Peyer's patch (tissue), 4 donors: ENCODE results near the gene PLA2G6. TPM values are rescaled to one million over a fixed set of nuclear protein-coding genes. Genes with fewer than 3 reads are reported as not detected.
"Not testable (repeated sequence)": the region's sequence is repeated elsewhere in the genome, so short reads cannot be mapped to it uniquely, and the experiment has no call there.

Source experiments
- DNase-seq, 3 donors: peaks; one replicate each; pipeline ENCODE4 v3.0.0-alpha.2; 2017 to 2019
- H3K27ac ChIP-seq, 4 donors: fragments of 200-600 bp; sonication (generic); one replicate each; pipeline ENCODE4 v1.5.1; 2016 to 2019
- H3K27me3 ChIP-seq, 2 donors: fragments of 200-600 bp; sonication (generic); one replicate each; pipeline ENCODE4 v1.5.1; 2019
- H3K36me3 ChIP-seq, 3 donors: fragments of 200-600 bp; sonication (generic); one replicate each; pipeline ENCODE4 v1.5.1; 2016 to 2019
- H3K4me1 ChIP-seq, 4 donors: fragments of 200-600 bp; sonication (generic); one replicate each; pipeline ENCODE4 v1.5.1; 2016 to 2019
- H3K4me3 ChIP-seq, 4 donors: fragments of 200-600 bp; sonication (generic); 1 replicate in 3 of 4; 2 replicates in 1 of 4; pipeline ENCODE4 v1.5.1; 2016 to 2019; ENCODE audit warnings: mild to moderate bottlenecking in 1 of 4
- H3K9me3 ChIP-seq, 4 donors: fragments of 200-600 bp; sonication (generic); one replicate each; pipeline ENCODE4 v1.5.1; 2016 to 2019; ENCODE audit warnings: mild to moderate bottlenecking in 1 of 4
- CTCF ChIP-seq, 6 experiments: fragments of 450-650 bp in 4 of 6; fragments of 200-600 bp in 2 of 6; sonication (generic) in 1 of 6; IDR thresholded peaks; one replicate each; pipeline ENCODE4 v1.5.1; 2017 to 2019; ENCODE audit warnings: antibody characterized with exemption in 6 of 6, mild to moderate bottlenecking in 3 of 6, moderate library complexity in 1 of 6
- POLR2A ChIP-seq, 2 donors: fragments of 450-650 bp; IDR thresholded peaks; one replicate each; pipeline ENCODE4 v1.5.1; 2017; ENCODE audit warnings: antibody characterized with exemption in 2 of 2, mild to moderate bottlenecking in 2 of 2, moderate library complexity in 2 of 2
- total RNA-seq, 4 donors: library from RNA; depleted of rRNA; stranded (reverse); fragments of >200 nt; gene quantifications; one replicate each; pipeline ENCODE4 v1.1.0, GENCODE V29; 2016

PLA2G6 gene
- total RNA-seq, 4 donors from 2014 or later = 19.3 to 102 (median 60.6) TPM

GRCh38 chr22:38151126-38151500, 30.5 kb downstream of the PLA2G6 start:
- Histone ChIP-seq H3K4me3 (no peak overlapping the region), H3K9me3 (no peaks in the 10 kb centered on the region), H3K4me1 (peaks cover 0 to 8% (median 0%) of the 10 kb centered on the region in 4 donors), H3K36me3 (no peaks in the 10 kb centered on the region), H3K27ac (no peak overlapping the region), H3K27me3 (no peaks in the 10 kb centered on the region)
- no peak for TF ChIP-seq CTCF (IDR thresholded peaks at IDR 0.05)
- no peak for TF ChIP-seq POLR2A (IDR thresholded peaks at IDR 0.05)
- no peak for DNase-seq

DNA sequence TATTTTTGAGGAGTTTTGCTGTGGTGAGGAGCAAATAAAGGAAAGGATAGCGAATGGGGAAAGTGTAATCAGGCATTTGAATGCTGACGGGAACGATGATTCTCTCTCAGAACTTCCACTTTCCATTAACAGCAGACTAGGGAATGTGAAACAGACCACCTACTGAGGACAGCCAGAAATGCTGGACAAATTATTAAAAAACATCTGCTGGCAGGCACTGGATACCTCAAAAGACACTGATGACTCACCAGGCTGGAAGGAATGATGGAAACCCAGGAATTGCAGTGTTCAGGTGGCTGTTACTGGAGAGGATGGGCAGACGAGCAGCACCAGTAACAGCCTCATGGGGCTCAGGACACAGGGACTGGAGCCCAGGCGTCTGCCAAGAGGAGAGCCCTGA, 33.4 kb downstream of the PLA2G6 start:
- no peaks in the 10 kb centered on the region for H3K4me1 ChIP-seq
- no peaks in the 10 kb centered on the region for H3K36me3 ChIP-seq
- no peak overlapping the region for H3K27ac ChIP-seq
- TF ChIP-seq POLR2A (IDR thresholded peaks at IDR 0.05) (no peak), CTCF (IDR thresholded peaks at IDR 0.05) (no peak)
- no peaks in the 10 kb centered on the region for H3K27me3 ChIP-seq
- DNase-seq = no peak
- no peak overlapping the region for H3K4me3 ChIP-seq
- H3K9me3 ChIP-seq = no peaks in the 10 kb centered on the region

DNA sequence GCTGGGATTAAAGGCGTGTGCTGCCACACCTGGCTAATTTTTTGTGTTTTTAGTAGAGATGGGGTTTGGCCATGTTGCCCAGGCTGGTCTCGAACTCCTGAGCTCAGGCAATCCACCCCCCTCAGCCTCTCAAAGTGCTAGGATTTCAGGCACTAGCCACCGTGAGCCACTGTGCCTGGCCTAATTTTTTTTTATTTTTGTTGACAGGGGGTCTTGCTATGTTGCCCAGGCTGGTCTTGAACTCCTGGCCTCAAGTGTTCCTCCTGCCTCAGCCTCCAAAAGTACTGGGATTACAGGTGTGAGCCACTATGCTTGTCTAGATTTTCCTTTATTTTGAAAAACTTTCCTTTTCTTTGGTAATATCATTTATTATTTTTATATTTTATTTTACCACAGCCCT, 35.5 kb downstream of the PLA2G6 start:
- not testable (repeated sequence) for H3K4me3 ChIP-seq, H3K27ac ChIP-seq, H3K4me1 ChIP-seq, H3K27me3 ChIP-seq, H3K9me3 ChIP-seq, H3K36me3 ChIP-seq
- DNase-seq = peak in 1 of 3 donors; percentile 18

DNA sequence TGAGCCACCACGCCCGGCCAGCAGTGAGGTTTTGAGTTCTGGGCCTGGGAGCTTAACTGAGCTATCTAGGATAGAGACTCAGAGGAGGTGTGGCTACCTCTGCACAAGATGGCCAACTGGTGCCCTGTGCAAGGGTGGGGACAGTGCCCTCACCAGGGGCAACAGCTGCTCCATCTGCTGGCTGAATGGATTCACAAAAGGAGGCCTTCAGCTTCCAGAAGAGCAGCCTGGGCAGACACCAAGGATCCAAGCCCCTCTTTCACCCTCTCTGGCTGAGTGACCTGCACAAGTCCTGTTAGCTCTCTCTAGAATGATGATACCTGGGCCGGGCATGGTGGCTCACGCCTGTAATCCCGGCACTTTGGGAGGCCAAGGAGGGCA, 37.6 kb downstream of the PLA2G6 start:
- no peak overlapping the region for H3K4me3 ChIP-seq
- no peaks in the 10 kb centered on the region for H3K27me3 ChIP-seq
- H3K9me3 ChIP-seq = no peaks in the 10 kb centered on the region
- peaks cover 0 to 2% (median 0%) of the 10 kb centered on the region in 3 donors for H3K36me3 ChIP-seq
- peak in 1 of 6 experiments; percentile 8 for TF ChIP-seq CTCF (IDR thresholded peaks at IDR 0.05)
- no peak for TF ChIP-seq POLR2A (IDR thresholded peaks at IDR 0.05)
- H3K27ac ChIP-seq = no peak overlapping the region
- peak in 2 of 3 donors; percentile 45 to 47 for DNase-seq
- H3K4me1 ChIP-seq = no peaks in the 10 kb centered on the region

GRCh38 chr22:38142606-38143005, 39.0 kb downstream of the PLA2G6 start:
- no peaks in the 10 kb centered on the region for H3K4me1 ChIP-seq
- no peak for TF ChIP-seq POLR2A (IDR thresholded peaks at IDR 0.05)
- TF ChIP-seq CTCF (IDR thresholded peaks at IDR 0.05) = no peak
- H3K27ac ChIP-seq = no peak overlapping the region
- peaks cover 0 to 5% (median 0%) of the 10 kb centered on the region in 3 donors for H3K36me3 ChIP-seq
- DNase-seq = peak in 1 of 3 donors; percentile 38
- no peak overlapping the region for H3K4me3 ChIP-seq
- no peaks in the 10 kb centered on the region for H3K9me3 ChIP-seq
- H3K27me3 ChIP-seq = no peaks in the 10 kb centered on the region

DNA sequence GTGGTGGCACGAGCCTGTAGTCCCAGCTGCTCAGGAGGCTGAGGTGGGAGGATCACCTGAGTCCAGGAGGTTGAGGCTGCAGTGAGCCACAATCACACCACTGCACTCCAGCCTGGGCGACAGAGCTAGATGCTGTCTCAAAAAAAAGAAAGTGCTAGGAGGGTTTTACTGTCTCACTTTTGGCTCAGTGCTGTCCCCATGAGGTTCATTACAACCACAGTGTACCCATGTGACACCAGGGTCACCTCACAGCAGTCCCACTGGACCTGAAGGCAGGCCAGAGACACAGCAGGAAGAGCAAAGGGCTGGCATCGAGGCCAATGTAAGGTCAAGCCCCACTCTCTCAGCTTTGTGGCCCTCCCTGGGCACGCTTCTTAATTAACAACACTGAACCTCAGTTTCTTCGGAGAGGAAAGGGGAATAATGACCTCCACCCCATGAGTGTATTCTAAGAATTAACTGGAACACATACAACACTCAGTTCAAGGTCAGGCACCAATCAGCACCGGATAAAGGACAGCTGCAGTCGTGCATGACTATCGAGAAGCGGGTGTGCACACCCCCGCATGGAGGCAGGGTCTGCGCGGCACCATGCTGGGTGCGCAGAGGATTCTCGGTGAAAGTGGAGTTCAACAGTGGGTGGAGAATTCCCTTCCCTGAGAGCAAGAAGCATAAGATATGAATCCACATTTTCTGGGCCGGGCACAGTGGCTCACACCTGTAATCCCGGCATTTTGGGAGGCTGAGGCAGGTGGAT, 40.2 kb downstream of the PLA2G6 start:
- H3K36me3 ChIP-seq = peaks cover 0 to 5% (median 0%) of the 10 kb centered on the region in 3 donors
- H3K4me1 ChIP-seq = no peaks in the 10 kb centered on the region
- no peak overlapping the region for H3K4me3 ChIP-seq
- no peak overlapping the region for H3K27ac ChIP-seq
- H3K27me3 ChIP-seq = no peaks in the 10 kb centered on the region
- DNase-seq = peak in 1 of 3 donors; percentile 27
- H3K9me3 ChIP-seq = no peaks in the 10 kb centered on the region
- no peak for TF ChIP-seq POLR2A (IDR thresholded peaks at IDR 0.05)
- TF ChIP-seq CTCF (IDR thresholded peaks at IDR 0.05) = no peak
